Gastroesophageal sphincter (tissue), 4 donors: Measurements from ENCODE around the gene ITGBL1. TPM values are rescaled to one million over a fixed set of nuclear protein-coding genes. Genes with fewer than 3 reads are reported as not detected.

Experiments used
- ATAC-seq: fragments of 150-250 bp; one replicate; pipeline ENCODE4 v1.9.1; 2016; ENCODE audit warnings: mild to moderate bottlenecking, moderate library complexity
- H3K27ac ChIP-seq, 4 donors: fragments of 200-600 bp; sonication (generic) in 3 of 4; 1 replicate in 3 of 4; 2 replicates in 1 of 4; pipeline ENCODE4 v1.5.1; 2016 to 2019
- H3K27me3 ChIP-seq: fragments of 200-600 bp; sonication (generic); one replicate; pipeline ENCODE4 v1.5.1; 2019
- H3K36me3 ChIP-seq, 2 donors: fragments of 200-600 bp; sonication (generic); one replicate each; pipeline ENCODE4 v1.5.1; 2019; ENCODE audit warnings: control low read depth in 1 of 2
- H3K4me1 ChIP-seq, 3 donors: fragments of 200-600 bp; sonication (generic); 1 replicate in 2 of 3; 2 replicates in 1 of 3; pipeline ENCODE4 v1.5.1; 2016 to 2019; ENCODE audit warnings: control low read depth in 2 of 3
- H3K4me3 ChIP-seq, 2 donors: fragments of 200-600 bp; sonication (generic); one replicate each; pipeline ENCODE4 v1.5.1; 2019; ENCODE audit warnings: mild to moderate bottlenecking in 1 of 2, moderate library complexity in 1 of 2
- H3K9me3 ChIP-seq, 3 donors: fragments of 200-600 bp; sonication (generic); one replicate each; pipeline ENCODE4 v1.5.1; 2017 to 2019; ENCODE audit warnings: control low read depth in 2 of 3
- EP300 ChIP-seq: sonication (generic); formaldehyde crosslinking; IDR thresholded peaks from one replicate; pipeline ENCODE4 v1.6.1; 2017; ENCODE audit warnings: antibody characterized with exemption, mild to moderate bottlenecking
- POLR2A ChIP-seq, 2 donors: fragments of 450-650 bp; IDR thresholded peaks; one replicate each; pipeline ENCODE4 v1.6.1; 2017; ENCODE audit warnings: antibody characterized with exemption in 2 of 2, mild to moderate bottlenecking in 2 of 2, moderate library complexity in 1 of 2
- POLR2AphosphoS5 ChIP-seq: sonication (generic); formaldehyde crosslinking; IDR thresholded peaks from one replicate; pipeline ENCODE4 v1.6.1; 2017; ENCODE audit warnings: antibody characterized with exemption
- WGBS, 2 donors: methylation state at CpG; one replicate each; pipeline ENCODE4 v1.1.5; 2018; ENCODE audit warnings: low coverage in 1 of 2; 5-methylcytosine and 5-hydroxymethylcytosine counted together
- total RNA-seq, 4 donors: library from RNA; depleted of rRNA; stranded (reverse); fragments of >200 nt; gene quantifications; one replicate each; pipeline ENCODE4 v1.1.0, GENCODE V29; 2016
- TF ChIP-seq, protein P1 (sequence below), 4 experiments: fragments of 200-600 bp in 2 of 4; fragments of 450-650 bp in 2 of 4; sonication (generic) in 1 of 4; IDR thresholded peaks; one replicate each; pipeline ENCODE4 v1.5.1; 2017 to 2019; ENCODE audit warnings: antibody characterized with exemption in 4 of 4, mild to moderate bottlenecking in 2 of 4, moderate library complexity in 2 of 4

ITGBL1 gene
- total RNA-seq, 4 donors from 2014 or later: 8.6 to 28.0 (median 12.8) TPM

DNA sequence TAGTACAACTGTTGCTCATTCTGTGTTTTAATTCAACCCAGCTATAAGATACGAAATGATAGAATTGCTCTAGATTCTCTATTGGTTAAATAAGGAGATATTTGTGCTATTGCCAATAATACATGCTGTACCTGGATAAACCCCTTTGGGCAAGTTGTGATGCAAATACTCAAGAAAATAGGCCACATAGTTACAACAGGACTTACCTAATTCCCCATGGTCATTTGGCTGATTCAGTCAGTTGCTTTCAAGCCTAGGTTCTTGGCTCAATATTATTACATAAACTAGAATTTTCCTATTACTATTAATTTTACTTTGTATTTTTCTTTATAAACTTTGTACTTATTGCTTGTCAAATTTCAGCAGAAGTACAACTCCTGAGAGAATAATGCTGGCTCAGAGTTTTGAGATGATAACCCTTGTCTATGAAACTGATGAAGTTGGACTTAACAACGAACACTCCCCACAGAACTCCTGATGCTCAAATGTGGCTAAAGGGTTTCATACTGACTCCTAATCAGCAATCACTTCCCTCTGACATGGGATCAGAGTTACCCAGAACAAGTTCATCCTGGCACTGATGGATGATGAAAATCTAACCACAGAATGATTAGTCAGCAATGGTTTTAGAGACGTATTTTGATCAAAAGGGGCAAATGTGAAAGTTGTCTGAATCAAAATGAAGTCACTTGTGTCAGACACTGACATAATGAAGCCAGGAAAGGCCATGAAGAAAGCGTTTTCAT, 221.1 kb downstream of the ITGBL1 start:
- Histone ChIP-seq H3K4me3 (no peak overlapping the region), H3K27ac (no peak overlapping the region), H3K27me3 (no peaks in the 10 kb centered on the region), H3K4me1 (no peaks in the 10 kb centered on the region), H3K9me3 (no peaks in the 10 kb centered on the region), H3K36me3 (no peaks in the 10 kb centered on the region)
- peak; percentile 83 for ATAC-seq
- TF ChIP-seq EP300 (no peak), POLR2AphosphoS5 (no peak), POLR2A (IDR thresholded peaks at IDR 0.05) (no peak)
- TF ChIP-seq, protein P1, sequence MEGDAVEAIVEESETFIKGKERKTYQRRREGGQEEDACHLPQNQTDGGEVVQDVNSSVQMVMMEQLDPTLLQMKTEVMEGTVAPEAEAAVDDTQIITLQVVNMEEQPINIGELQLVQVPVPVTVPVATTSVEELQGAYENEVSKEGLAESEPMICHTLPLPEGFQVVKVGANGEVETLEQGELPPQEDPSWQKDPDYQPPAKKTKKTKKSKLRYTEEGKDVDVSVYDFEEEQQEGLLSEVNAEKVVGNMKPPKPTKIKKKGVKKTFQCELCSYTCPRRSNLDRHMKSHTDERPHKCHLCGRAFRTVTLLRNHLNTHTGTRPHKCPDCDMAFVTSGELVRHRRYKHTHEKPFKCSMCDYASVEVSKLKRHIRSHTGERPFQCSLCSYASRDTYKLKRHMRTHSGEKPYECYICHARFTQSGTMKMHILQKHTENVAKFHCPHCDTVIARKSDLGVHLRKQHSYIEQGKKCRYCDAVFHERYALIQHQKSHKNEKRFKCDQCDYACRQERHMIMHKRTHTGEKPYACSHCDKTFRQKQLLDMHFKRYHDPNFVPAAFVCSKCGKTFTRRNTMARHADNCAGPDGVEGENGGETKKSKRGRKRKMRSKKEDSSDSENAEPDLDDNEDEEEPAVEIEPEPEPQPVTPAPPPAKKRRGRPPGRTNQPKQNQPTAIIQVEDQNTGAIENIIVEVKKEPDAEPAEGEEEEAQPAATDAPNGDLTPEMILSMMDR (IDR thresholded peaks at IDR 0.05): no peak
- WGBS, 2 donors: 51 to 60% methylated on average over 3 to 4 of the region's 4 CpGs

DNA sequence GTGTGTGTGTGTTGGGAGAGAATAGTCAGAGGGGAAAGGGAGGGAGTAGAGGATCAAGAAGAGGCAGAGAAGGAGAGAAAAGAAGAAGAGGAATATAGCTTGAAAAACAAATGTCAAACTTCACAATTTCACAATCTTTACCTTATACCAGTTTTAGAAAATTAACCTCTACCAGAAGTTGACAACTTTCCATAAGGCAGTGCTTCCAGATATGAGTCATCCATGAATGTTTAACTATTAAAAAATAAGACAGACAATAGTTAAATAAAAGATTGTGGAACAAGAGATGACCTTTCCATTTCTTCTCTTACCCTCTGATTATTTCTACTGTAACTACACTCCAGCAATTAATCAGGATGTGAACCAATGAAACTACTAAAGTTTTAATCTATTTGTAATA, 229.4 kb downstream of the ITGBL1 start:
- Histone ChIP-seq H3K4me1 (no peaks in the 10 kb centered on the region), H3K27me3 (no peaks in the 10 kb centered on the region), H3K27ac (no peak overlapping the region), H3K9me3 (no peaks in the 10 kb centered on the region), H3K4me3 (no peak overlapping the region), H3K36me3 (no peaks in the 10 kb centered on the region)
- TF ChIP-seq POLR2AphosphoS5: no peak
- TF ChIP-seq EP300: no peak
- TF ChIP-seq POLR2A (IDR thresholded peaks at IDR 0.05): no peak
- TF ChIP-seq, protein P1 (IDR thresholded peaks at IDR 0.05): no peak
- no peak for ATAC-seq

DNA sequence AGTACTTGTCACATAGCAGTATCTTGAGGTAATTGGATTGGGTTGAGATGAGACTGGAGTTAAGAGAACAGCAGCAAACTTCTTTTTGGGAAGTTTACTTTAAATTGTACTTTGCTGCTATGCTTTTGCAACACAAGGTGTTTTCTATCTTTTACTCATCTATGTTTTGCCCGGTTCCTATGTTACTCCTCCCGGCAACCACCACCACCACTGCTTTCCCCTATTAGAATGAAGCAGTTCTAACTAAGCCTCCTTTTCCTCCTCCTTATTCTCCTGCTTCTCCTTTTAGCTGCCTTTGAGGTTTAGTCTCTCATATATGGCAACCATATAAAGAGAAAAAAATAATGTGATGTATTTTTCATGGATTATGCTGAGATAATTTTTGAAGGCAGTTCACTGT, 233.5 kb downstream of the ITGBL1 start:
- WGBS, 2 donors: 75% methylated on average over 2 of the region's 2 CpGs; no CpG with 5 or more reads in 1 of the 2 donors
- ATAC-seq: no peak
- no peaks in the 10 kb centered on the region for H3K27me3 ChIP-seq
- no peaks in the 10 kb centered on the region for H3K9me3 ChIP-seq
- no peak overlapping the region for H3K4me3 ChIP-seq
- H3K36me3 ChIP-seq: no peaks in the 10 kb centered on the region
- no peak overlapping the region for H3K27ac ChIP-seq
- H3K4me1 ChIP-seq: peaks cover 0 to 1% (median 0%) of the 10 kb centered on the region in 3 donors
- TF ChIP-seq, protein P1 (IDR thresholded peaks at IDR 0.05): no peak
- TF ChIP-seq EP300 (no peak), POLR2AphosphoS5 (no peak), POLR2A (IDR thresholded peaks at IDR 0.05) (no peak)

DNA sequence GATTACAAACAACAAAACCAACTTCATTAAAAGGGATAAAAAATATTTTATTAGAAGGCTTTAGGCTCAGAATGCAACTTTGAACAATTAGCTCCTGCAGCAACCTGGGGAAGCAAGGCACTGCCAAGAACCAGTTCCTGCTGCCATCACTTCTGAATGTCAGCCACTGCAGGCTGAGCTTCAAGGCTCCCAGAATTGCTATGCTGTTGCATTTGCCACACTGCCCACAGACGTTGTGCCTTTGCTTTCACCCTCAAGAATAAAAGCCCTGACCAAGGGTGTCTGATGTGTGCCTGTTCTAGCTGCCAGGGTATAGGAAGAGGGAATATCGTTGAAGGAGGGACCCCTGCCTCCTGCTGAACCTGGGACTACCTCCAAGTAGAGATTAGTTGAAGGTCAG, 238.4 kb downstream of the ITGBL1 start:
- no CpG with 5 or more reads among the region's 2 CpGs for WGBS, 2 donors
- peaks cover 0 to 2% (median 0%) of the 10 kb centered on the region in 3 donors for H3K4me1 ChIP-seq
- no peak overlapping the region for H3K4me3 ChIP-seq
- no peaks in the 10 kb centered on the region for H3K36me3 ChIP-seq
- TF ChIP-seq, protein P1 (IDR thresholded peaks at IDR 0.05): no peak
- TF ChIP-seq POLR2A (IDR thresholded peaks at IDR 0.05) (no peak), POLR2AphosphoS5 (no peak), EP300 (no peak)
- H3K27me3 ChIP-seq: no peaks in the 10 kb centered on the region
- no peaks in the 10 kb centered on the region for H3K9me3 ChIP-seq
- ATAC-seq: no peak
- H3K27ac ChIP-seq: no peak overlapping the region

DNA sequence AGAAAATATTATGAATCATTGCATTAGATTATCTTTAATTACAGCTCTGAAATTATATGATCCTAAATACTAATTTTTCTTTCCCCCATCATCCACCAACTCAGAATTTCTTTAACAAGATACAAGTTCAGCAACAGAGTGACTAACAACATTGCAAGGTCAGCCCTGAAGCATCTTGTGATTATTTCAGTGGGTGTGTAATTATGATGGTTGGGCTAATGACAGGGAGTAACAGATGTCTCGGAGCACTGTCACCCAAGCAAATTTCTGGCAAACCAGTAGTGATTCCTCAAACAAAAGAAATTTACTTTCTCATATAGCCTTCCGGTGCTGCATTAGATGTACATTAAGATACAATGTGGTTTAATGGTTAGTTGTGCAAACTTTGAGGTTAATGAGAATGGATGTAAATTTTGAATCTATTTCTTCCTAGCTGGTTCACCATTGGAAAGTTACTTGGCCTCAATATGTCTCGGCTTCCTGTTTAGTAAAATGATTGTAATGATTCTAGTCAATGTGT, 238.9 kb downstream of the ITGBL1 start:
- no peak for TF ChIP-seq EP300
- no peak for TF ChIP-seq POLR2AphosphoS5
- TF ChIP-seq POLR2A (IDR thresholded peaks at IDR 0.05): no peak
- TF ChIP-seq, protein P1 (IDR thresholded peaks at IDR 0.05): no peak
- Histone ChIP-seq H3K4me3 (no peak overlapping the region), H3K36me3 (no peaks in the 10 kb centered on the region), H3K4me1 (peaks cover 0 to 2% (median 0%) of the 10 kb centered on the region in 3 donors), H3K27me3 (no peaks in the 10 kb centered on the region), H3K27ac (no peak overlapping the region), H3K9me3 (no peaks in the 10 kb centered on the region)
- no peak for ATAC-seq
- WGBS, 2 donors: 47 to 80% methylated on average over 2 to 3 of the region's 3 CpGs
